Ramos (cell line): ENCODE data around the gene CELF4.

Experiments used
- in situ Hi-C: fragments of 300-500 bp; cut with MboI; formaldehyde crosslinking; loops from one replicate; pipeline ENCODE4 v1.14.3; 2022; ENCODE audit warnings: low sequenced_read_pairs; ENCODE audit not compliant: unreplicated experiment

The CELF4 gene

GRCh38 chr18:37341473-37342086, 224.0 kb downstream of the CELF4 start:
- in situ Hi-C loops = no loop called here

- in situ Hi-C loops = no loop called here
Measured at GRCh38 chr18:37341016-37341415, 224.6 kb downstream of the CELF4 start.

DNA sequence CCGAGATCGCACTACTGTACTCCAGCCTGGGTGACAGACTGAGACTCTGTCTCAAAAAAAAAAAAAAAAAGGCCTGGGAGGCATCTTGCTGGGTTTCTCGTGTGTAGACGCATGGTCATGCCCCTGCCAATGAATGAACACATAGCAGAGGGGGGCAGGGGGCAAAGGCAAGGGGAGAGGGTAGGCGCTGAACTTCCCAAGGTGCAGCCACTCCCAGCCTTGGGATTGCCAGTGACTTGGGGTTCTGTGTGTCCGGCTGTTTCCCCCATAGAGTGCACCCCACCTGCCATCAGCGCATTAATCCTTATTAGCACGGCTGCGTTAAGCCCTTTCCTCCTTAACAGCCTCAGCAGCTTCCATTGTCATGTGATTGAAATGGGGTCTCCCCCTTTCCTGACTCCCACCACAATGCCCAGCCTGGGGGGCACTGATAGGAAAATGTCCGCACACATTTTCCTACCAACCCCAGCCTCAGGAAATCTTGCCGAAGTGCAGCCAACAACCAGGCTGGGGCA, 225.8 kb downstream of the CELF4 start:
- in situ Hi-C loops = no loop called here

GRCh38 chr18:37336568-37337285, 228.9 kb downstream of the CELF4 start:
- in situ Hi-C loops = no loop called here

GRCh38 chr18:37335409-37335736, 230.2 kb downstream of the CELF4 start:
- in situ Hi-C loops = no loop called here

- in situ Hi-C loops = no loop called here
Measured at GRCh38 chr18:37334631-37335408, 230.8 kb downstream of the CELF4 start.

GRCh38 chr18:37332628-37333420, 232.8 kb downstream of the CELF4 start:
- in situ Hi-C loops = no loop called here

GRCh38 chr18:37332219-37332618, 233.4 kb downstream of the CELF4 start:
- in situ Hi-C loops = no loop called here

DNA sequence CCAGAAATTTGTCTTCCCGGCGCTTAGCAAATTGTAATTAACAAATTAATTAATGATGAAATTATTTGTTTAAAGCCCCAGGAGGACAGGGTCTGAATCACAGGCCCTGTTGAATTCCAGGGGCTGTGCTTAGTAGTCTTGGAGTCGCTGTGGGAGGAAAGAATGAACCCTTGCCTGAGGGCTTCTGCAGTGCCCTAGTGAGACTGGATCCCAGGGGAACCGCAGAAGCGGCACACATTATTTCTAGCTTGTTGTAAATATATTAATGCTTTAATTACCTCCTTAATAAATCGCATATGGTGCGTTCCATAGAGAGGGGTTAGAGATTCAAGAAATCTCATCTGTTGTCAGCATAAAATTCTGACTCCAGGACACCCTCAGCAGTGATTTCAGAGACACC, 235.4 kb downstream of the CELF4 start:
- in situ Hi-C loops = no loop called here

GRCh38 chr18:37328946-37329719, 236.5 kb downstream of the CELF4 start:
- in situ Hi-C loops = no loop called here

- in situ Hi-C loops = no loop called here
Measured at GRCh38 chr18:37327063-37327577, 238.5 kb downstream of the CELF4 start.

DNA sequence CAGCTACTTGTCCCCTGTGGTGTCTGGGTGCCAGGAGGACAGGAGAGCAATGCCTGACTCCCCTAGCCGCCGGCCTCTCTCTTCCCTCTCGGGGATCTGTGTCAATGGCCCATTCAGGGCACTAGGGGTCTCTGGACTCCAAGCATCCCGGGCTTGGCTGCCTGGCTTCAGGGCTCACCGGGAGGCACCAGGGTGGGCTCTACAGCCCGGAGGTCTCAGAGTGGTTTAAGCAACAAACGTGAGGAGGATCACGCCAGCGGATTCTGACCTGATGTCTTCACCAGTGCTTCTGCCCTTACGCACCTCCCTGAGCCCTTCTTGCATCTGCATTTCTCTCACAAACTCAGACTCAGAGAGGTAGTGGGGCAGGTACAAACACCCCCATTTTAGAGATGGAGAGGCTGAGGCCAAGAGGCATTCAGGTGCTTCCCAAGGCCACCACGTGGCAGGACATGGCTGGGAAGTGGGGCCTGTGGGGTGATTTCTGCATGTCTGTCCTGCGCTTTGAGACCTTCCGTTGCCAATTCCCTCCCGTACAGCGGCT, 243.0 kb downstream of the CELF4 start:
- in situ Hi-C loops = no loop called here

DNA sequence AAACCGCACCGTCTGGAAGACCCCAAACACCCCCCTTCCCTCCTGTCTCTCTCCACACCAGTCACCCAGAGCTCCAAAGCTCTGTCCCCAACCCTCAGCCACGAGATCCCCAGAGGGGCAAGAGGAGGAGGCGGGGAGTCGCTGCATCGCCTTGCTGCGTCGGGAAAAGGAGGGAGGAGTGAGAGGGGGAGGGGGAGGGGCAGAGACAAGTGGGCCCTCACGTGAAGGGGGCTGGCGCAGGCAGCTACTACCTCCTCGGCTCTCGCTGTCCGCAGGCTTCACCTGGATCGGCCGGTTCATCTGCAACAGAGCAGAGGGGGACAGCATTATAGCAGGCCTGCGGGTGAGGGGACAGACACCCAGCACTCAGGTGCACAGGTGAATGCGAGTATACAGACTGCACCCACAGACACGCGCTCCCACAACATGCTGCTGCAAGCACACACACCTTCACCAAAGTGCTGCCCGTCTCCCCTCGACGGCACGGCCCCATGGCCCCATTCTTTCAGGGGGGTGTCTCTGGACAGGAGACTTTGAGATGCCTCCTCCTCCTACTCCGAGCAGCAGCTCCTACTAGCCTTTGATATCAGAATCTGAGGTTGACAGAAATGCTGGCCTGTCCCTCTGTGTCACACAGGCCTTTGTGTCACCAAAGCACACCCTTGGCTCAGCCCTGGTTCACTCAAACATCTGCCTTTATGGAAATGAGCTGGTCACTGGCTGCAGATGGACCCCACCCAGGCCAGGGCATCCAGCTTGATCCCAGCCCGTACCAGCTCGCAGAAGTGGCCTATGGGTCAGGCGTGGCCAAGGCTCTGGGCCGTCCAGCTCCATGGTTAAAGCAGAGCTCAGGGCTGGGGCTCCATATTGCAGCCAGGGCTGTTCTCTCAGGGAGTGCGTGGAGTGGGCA, 243.8 kb downstream of the CELF4 start:
- in situ Hi-C loops = no loop called here

DNA sequence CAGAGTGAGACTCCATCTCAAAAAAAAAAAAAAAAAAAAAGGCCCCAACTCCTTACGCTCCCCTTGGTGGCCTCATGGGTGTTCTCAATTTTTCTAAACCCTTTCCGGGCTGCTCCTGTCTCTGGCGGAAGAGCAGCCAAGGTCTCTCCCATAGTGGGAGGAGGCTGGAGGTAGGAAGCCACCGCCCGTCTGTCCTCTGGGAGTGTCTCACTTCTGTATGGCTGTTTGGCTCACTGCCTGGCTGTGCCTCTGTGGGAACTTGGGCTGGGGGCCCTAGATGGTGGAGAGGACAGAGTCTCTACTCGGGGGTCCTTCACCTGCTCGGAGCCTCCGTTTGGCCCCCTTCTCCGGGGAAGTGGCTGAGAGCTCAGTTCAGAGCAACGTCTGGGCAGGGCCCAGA, 245.3 kb downstream of the CELF4 start:
- in situ Hi-C loops = no loop called here

GRCh38 chr18:37318360-37319355, 246.9 kb downstream of the CELF4 start:
- in situ Hi-C loops = no loop called here

- in situ Hi-C loops = no loop called here
Measured at GRCh38 chr18:37317486-37317885, 248.1 kb downstream of the CELF4 start.

GRCh38 chr18:37316468-37316867, 249.1 kb downstream of the CELF4 start:
- in situ Hi-C loops = no loop called here
